Esophagus squamous epithelium (tissue), 5 donors: Measurements from ENCODE around the gene RAB27A. TPM values are rescaled to one million over a fixed set of nuclear protein-coding genes. Genes with fewer than 3 reads are reported as not detected.
"Not testable (repeated sequence)": the region's sequence is repeated elsewhere in the genome, so short reads cannot be mapped to it uniquely, and the experiment has no call there.

ENCODE experiments used
- DNase-seq: peaks from one replicate; lab custom pipeline; 2025; lab: John Stamatoyannopoulos, UW
- H3K27ac ChIP-seq, 4 donors: fragments of 200-600 bp; sonication (generic); one replicate each; pipeline ENCODE4 v1.5.1; 2016 to 2019; ENCODE audit warnings: mild to moderate bottlenecking in 1 of 4
- H3K27me3 ChIP-seq, 4 donors: fragments of 200-600 bp; sonication (generic); 1 replicate in 3 of 4; 2 replicates in 1 of 4; pipeline versions ENCODE4 v1.5.1 to v1.6.0; 2017 to 2021; ENCODE audit warnings: antibody characterized with exemption in 1 of 4
- H3K36me3 ChIP-seq, 3 donors: fragments of 200-600 bp; sonication (generic); one replicate each; pipeline ENCODE4 v1.5.1; 2016 to 2019
- H3K4me1 ChIP-seq, 3 donors: fragments of 200-600 bp; sonication (generic); one replicate each; pipeline ENCODE4 v1.5.1; 2017 to 2019
- H3K4me3 ChIP-seq, 4 donors: fragments of 200-600 bp; sonication (generic); 1 replicate in 3 of 4; 2 replicates in 1 of 4; pipeline ENCODE4 v1.5.1; 2016 to 2019; ENCODE audit warnings: mild to moderate bottlenecking in 2 of 4, moderate library complexity in 1 of 4
- H3K9me3 ChIP-seq, 3 donors: fragments of 200-600 bp; sonication (generic); one replicate each; pipeline ENCODE4 v1.5.1; 2016 to 2019
- POLR2A ChIP-seq, 4 donors: fragments of 450-650 bp; IDR thresholded peaks; one replicate each; pipeline ENCODE4 v1.6.1; 2017; ENCODE audit warnings: antibody characterized with exemption in 4 of 4, mild to moderate bottlenecking in 4 of 4, moderate library complexity in 3 of 4
- WGBS, 2 donors: methylation state at CpG; one replicate each; pipeline ENCODE4 v1.1.5; 2018; 5-methylcytosine and 5-hydroxymethylcytosine counted together
- intact Hi-C: fragments of 100-400 bp; cut with DNase I; formaldehyde crosslinking; loops from one replicate; pipeline ENCODE4 v1.15.0; 2022
- total RNA-seq, 4 donors: library from RNA; depleted of rRNA; stranded (reverse); fragments of >200 nt; gene quantifications; one replicate each; pipeline ENCODE4 v1.1.0, GENCODE V29; 2016
- TF ChIP-seq, protein P1 (sequence below), 6 experiments: fragments of 450-650 bp in 4 of 6; fragments of 200-600 bp in 2 of 6; sonication (generic) in 2 of 6; IDR thresholded peaks; one replicate each; pipeline ENCODE4 v1.5.1; 2016 to 2019; ENCODE audit warnings: antibody characterized with exemption in 6 of 6, mild to moderate bottlenecking in 4 of 6, moderate library complexity in 4 of 6
- donor health status: DM: yes; HTN: yes; CAD: no.

The RAB27A gene
- total RNA-seq, 4 donors from 2014 or later = 8.7 to 16.2 (median 11.7) TPM

- Histone ChIP-seq H3K27me3 (no peaks in the 10 kb centered on the region), H3K27ac (peak within 1 kb of the TSS; percentile 90 to 96 (median 94)), H3K36me3 (peaks cover 0 to 4% (median 0%) of the 10 kb centered on the region in 3 donors), H3K4me1 (peaks cover 0 to 46% (median 18%) of the 10 kb centered on the region in 3 donors), H3K4me3 (peak within 1 kb of the TSS; percentile 52 to 95 (median 82)), H3K9me3 (no peaks in the 10 kb centered on the region)
- intact Hi-C loops = no loop called here
- TF ChIP-seq, protein P1, sequence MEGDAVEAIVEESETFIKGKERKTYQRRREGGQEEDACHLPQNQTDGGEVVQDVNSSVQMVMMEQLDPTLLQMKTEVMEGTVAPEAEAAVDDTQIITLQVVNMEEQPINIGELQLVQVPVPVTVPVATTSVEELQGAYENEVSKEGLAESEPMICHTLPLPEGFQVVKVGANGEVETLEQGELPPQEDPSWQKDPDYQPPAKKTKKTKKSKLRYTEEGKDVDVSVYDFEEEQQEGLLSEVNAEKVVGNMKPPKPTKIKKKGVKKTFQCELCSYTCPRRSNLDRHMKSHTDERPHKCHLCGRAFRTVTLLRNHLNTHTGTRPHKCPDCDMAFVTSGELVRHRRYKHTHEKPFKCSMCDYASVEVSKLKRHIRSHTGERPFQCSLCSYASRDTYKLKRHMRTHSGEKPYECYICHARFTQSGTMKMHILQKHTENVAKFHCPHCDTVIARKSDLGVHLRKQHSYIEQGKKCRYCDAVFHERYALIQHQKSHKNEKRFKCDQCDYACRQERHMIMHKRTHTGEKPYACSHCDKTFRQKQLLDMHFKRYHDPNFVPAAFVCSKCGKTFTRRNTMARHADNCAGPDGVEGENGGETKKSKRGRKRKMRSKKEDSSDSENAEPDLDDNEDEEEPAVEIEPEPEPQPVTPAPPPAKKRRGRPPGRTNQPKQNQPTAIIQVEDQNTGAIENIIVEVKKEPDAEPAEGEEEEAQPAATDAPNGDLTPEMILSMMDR (IDR thresholded peaks at IDR 0.05) = peak in 2 of 6 experiments; percentile 28 to 29
- TF ChIP-seq POLR2A (IDR thresholded peaks at IDR 0.05) = peak in 2 of 4 donors; percentile 39 to 68
- peak; percentile 51 for DNase-seq
- WGBS, 2 donors = 1 to 2% methylated on average over 21 to 23 of the region's 49 CpGs
These were observed 29.2 kb upstream of the RAB27A start, which contains the start of the genes PIGB and PIGBOS1 for GRCh38 chr15:55318588-55319494. Gene PIGB (plus strand): TSS chr15:55319222. CDS start chr15:55319251, 29 bp downstream. Gene PIGBOS1 (minus strand): TSS chr15:55319123. CDS start chr15:55317792, 1,331 bp downstream.

- H3K27me3 ChIP-seq, H3K4me3 ChIP-seq, DNase-seq, intact Hi-C loops, H3K9me3 ChIP-seq, H3K27ac ChIP-seq, H3K4me1 ChIP-seq, H3K36me3 ChIP-seq: not testable (repeated sequence)
- no CpG with 5 or more reads among the region's 32 CpGs for WGBS, 2 donors
These were observed 13.2 kb upstream of the RAB27A start for GRCh38 chr15:55302801-55303200.

- Histone ChIP-seq H3K27me3 (no peaks in the 10 kb centered on the region), H3K4me3 (no peak overlapping the region), H3K27ac (no peak overlapping the region), H3K4me1 (no peaks in the 10 kb centered on the region), H3K36me3 (no peaks in the 10 kb centered on the region), H3K9me3 (no peaks in the 10 kb centered on the region)
- DNase-seq = no peak
- intact Hi-C loops = no loop called here
- no peak for TF ChIP-seq POLR2A (IDR thresholded peaks at IDR 0.05)
- TF ChIP-seq, protein P1 (IDR thresholded peaks at IDR 0.05) = no peak
These were observed 7.7 kb upstream of the RAB27A start for GRCh38 chr15:55297315-55297714.

DNA sequence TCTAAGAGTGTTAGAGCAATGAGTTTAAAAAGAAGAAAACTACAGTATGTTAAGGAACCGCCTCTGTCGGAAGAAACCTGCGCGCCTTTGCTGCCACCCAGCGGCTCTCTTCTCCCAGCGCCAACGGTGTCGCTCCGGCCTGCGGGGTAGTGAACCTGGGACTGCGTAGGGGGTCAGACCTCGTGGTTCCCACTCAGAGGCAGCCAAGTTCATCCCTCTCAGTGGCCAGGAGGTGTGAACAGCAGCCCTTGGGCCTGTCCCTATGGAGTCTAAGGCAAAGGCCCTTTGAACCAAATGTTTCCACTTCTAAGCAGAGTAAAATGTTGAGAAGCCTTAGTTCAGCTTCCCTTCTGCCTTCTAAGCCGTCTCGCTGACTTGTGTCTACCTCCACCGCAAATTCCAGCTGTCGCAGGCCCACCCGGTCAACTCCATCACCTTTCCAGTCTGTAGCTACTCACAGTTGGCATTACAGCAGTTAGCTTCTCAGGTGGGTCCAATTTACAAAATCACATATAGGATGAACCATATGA, 980 bp upstream of the RAB27A start:
- H3K27ac ChIP-seq = peak overlapping the region; percentile 92 to 96 (median 96)
- peak overlapping the region; percentile 77 to 92 (median 78) for H3K4me3 ChIP-seq
- peaks cover 0 to 24% (median 7%) of the 10 kb centered on the region in 3 donors for H3K4me1 ChIP-seq
- no peaks in the 10 kb centered on the region for H3K27me3 ChIP-seq
- intact Hi-C loops = no loop called here
- peak; percentile 11 for DNase-seq
- H3K9me3 ChIP-seq = no peaks in the 10 kb centered on the region
- TF ChIP-seq POLR2A (IDR thresholded peaks at IDR 0.05) = no peak
- TF ChIP-seq, protein P1 (IDR thresholded peaks at IDR 0.05) = peak; percentile 75 to 91 (median 86)
- WGBS, 2 donors = 11 to 22% methylated on average over 15 to 17 of the region's 17 CpGs
- H3K36me3 ChIP-seq = no peaks in the 10 kb centered on the region

- no peaks in the 10 kb centered on the region for H3K27me3 ChIP-seq
- intact Hi-C loops = loop anchor here (2.0 kb wide), 1 partner anchor 70 kb away; no protein-coding TSS in a partner anchor
- H3K27ac ChIP-seq = peak overlapping the region; percentile 92 to 96 (median 96)
- H3K9me3 ChIP-seq = no peaks in the 10 kb centered on the region
- H3K4me3 ChIP-seq = peak overlapping the region; percentile 77 to 92 (median 78)
- WGBS, 2 donors = 3% methylated on average over 10 to 13 of the region's 37 CpGs
- DNase-seq = no peak
- TF ChIP-seq, protein P1 (IDR thresholded peaks at IDR 0.05) = no peak
- peak in 1 of 4 donors; percentile 11 for TF ChIP-seq POLR2A (IDR thresholded peaks at IDR 0.05)
- no peaks in the 10 kb centered on the region for H3K36me3 ChIP-seq
- H3K4me1 ChIP-seq = peaks cover 0 to 37% (median 13%) of the 10 kb centered on the region in 3 donors
These were observed 435 bp downstream of the RAB27A start for GRCh38 chr15:55289011-55289745.
